SK-N-SH treated with all-trans-retinoic acid at 6 μM for 48 hours (cell line): Measurements from ENCODE around the gene RBM44.

Experiments
- ATAC-seq: fragments of 200-7000 bp; cut with Tn5 transposase; 3 replicates; pipeline ENCODE4 v1.9.1; 2020; ENCODE audit warnings: mild to moderate bottlenecking, moderate library complexity
- BACH2 ChIP-seq: fragments of 250-450 bp; sonication (Bioruptor Pico); IDR thresholded peaks from 2 replicates; pipeline ENCODE4 v1.9.0; 2021; ENCODE audit warnings: mild to moderate bottlenecking, borderline replicate concordance
- CSDC2 ChIP-seq: fragments of 250-450 bp; sonication (Bioruptor Pico); IDR thresholded peaks from 2 replicates; pipeline ENCODE4 v1.5.0; 2020; ENCODE audit warnings: mild to moderate bottlenecking, moderate library complexity
- ESRRG ChIP-seq: fragments of 250-450 bp; sonication (Bioruptor Pico); IDR thresholded peaks from 2 replicates; pipeline ENCODE4 v1.6.1; 2021; ENCODE audit warnings: mild to moderate bottlenecking
- GLIS3 ChIP-seq: fragments of 250-450 bp; sonication (Bioruptor Pico); IDR thresholded peaks from 2 replicates; pipeline ENCODE4 v1.5.0; 2020; ENCODE audit warnings: mild to moderate bottlenecking, moderate library complexity
- ISL1 ChIP-seq: fragments of 250-450 bp; sonication (Bioruptor Pico); IDR thresholded peaks from 2 replicates; pipeline ENCODE4 v2.1.2; 2022; ENCODE audit warnings: mild to moderate bottlenecking, moderate library complexity
- OSR1 ChIP-seq: fragments of 250-450 bp; sonication (Bioruptor Pico); IDR thresholded peaks from 2 replicates; pipeline ENCODE4 v1.8.0; 2022; ENCODE audit warnings: moderate library complexity, mild to moderate bottlenecking, inconsistent platforms
- PPARA ChIP-seq: fragments of 250-450 bp; sonication (Bioruptor Pico); IDR thresholded peaks from 2 replicates; pipeline ENCODE4 v1.5.0; 2020; ENCODE audit warnings: mild to moderate bottlenecking, borderline replicate concordance
- SNAI2 ChIP-seq: fragments of 250-450 bp; sonication (Bioruptor Pico); IDR thresholded peaks from 2 replicates; pipeline ENCODE4 v1.5.0; 2020; ENCODE audit warnings: mild to moderate bottlenecking, moderate library complexity
- TCF4 ChIP-seq: fragments of 250-450 bp; sonication (Bioruptor Pico); IDR thresholded peaks from 2 replicates; pipeline ENCODE4 v1.8.0; 2021; ENCODE audit warnings: mild to moderate bottlenecking, moderate library complexity, borderline replicate concordance
- TOX ChIP-seq: fragments of 250-450 bp; sonication (Bioruptor Pico); IDR thresholded peaks from 2 replicates; pipeline ENCODE4 v1.8.0; 2021; ENCODE audit warnings: mild to moderate bottlenecking, moderate library complexity, borderline replicate concordance
- ZFP30 ChIP-seq: fragments of 450-650 bp; formaldehyde crosslinking; IDR thresholded peaks from 2 replicates; pipeline ENCODE4 v1.5.0; 2022; ENCODE audit warnings: mild to moderate bottlenecking, moderate library complexity
- ZNF70 ChIP-seq: fragments of 450-650 bp; formaldehyde crosslinking; IDR thresholded peaks from 2 replicates; pipeline ENCODE4 v1.5.0; 2020; ENCODE audit warnings: mild to moderate bottlenecking, moderate library complexity
- ZNF8 ChIP-seq: fragments of 450-650 bp; formaldehyde crosslinking; IDR thresholded peaks from 2 replicates; pipeline ENCODE4 v1.5.0; 2020; ENCODE audit warnings: mild to moderate bottlenecking, moderate library complexity
- TF ChIP-seq, protein P1 (sequence below): fragments of 250-450 bp; sonication (Bioruptor Pico); IDR thresholded peaks from 2 replicates; pipeline ENCODE4 v1.5.0; 2020; ENCODE audit warnings: mild to moderate bottlenecking, moderate library complexity
- TF ChIP-seq, protein P2 (sequence below): fragments of 250-450 bp; sonication (Bioruptor Pico); IDR thresholded peaks from 2 replicates; pipeline ENCODE4 v1.8.0; 2020; ENCODE audit warnings: mild to moderate bottlenecking, moderate library complexity, borderline replicate concordance
- TF ChIP-seq, protein P3 (sequence below): fragments of 250-450 bp; sonication (Bioruptor Pico); IDR thresholded peaks from 2 replicates; pipeline ENCODE4 v1.8.0; 2021; ENCODE audit warnings: low read depth, mild to moderate bottlenecking, moderate library complexity, borderline replicate concordance
- TF ChIP-seq, protein P4 (sequence below): fragments of 250-450 bp; sonication (Bioruptor Pico); IDR thresholded peaks from 2 replicates; pipeline ENCODE4 v1.5.1; 2020; ENCODE audit warnings: low read depth, mild to moderate bottlenecking, moderate library complexity

Gene RBM44

DNA sequence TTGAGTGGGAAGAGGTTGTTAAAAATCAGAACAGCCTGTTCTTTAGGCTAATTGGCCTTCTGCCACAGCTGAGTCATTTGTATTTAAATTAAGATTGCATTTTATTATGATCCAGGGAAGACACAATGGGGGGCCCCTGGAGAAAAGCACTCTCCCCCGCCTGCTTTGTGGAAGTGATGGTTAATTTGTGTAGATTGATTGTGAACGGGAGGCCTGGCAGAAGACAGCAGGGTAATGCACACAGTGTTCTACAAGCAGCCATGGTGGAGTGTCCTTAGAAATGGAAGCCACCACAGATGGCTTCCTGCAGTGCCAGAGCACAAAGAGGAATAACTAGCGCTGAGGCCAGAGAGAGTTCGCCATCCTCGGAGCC is 80.5 kb downstream of the RBM44 start (continued):
- TF ChIP-seq, protein P1, sequence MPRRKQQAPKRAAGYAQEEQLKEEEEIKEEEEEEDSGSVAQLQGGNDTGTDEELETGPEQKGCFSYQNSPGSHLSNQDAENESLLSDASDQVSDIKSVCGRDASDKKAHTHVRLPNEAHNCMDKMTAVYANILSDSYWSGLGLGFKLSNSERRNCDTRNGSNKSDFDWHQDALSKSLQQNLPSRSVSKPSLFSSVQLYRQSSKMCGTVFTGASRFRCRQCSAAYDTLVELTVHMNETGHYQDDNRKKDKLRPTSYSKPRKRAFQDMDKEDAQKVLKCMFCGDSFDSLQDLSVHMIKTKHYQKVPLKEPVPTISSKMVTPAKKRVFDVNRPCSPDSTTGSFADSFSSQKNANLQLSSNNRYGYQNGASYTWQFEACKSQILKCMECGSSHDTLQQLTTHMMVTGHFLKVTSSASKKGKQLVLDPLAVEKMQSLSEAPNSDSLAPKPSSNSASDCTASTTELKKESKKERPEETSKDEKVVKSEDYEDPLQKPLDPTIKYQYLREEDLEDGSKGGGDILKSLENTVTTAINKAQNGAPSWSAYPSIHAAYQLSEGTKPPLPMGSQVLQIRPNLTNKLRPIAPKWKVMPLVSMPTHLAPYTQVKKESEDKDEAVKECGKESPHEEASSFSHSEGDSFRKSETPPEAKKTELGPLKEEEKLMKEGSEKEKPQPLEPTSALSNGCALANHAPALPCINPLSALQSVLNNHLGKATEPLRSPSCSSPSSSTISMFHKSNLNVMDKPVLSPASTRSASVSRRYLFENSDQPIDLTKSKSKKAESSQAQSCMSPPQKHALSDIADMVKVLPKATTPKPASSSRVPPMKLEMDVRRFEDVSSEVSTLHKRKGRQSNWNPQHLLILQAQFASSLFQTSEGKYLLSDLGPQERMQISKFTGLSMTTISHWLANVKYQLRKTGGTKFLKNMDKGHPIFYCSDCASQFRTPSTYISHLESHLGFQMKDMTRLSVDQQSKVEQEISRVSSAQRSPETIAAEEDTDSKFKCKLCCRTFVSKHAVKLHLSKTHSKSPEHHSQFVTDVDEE, result no peak
- TF ChIP-seq ESRRG (CRISPR knock-in tag) (no peak), TOX (CRISPR knock-in tag) (no peak), TCF4 (CRISPR knock-in tag) (no peak)

DNA sequence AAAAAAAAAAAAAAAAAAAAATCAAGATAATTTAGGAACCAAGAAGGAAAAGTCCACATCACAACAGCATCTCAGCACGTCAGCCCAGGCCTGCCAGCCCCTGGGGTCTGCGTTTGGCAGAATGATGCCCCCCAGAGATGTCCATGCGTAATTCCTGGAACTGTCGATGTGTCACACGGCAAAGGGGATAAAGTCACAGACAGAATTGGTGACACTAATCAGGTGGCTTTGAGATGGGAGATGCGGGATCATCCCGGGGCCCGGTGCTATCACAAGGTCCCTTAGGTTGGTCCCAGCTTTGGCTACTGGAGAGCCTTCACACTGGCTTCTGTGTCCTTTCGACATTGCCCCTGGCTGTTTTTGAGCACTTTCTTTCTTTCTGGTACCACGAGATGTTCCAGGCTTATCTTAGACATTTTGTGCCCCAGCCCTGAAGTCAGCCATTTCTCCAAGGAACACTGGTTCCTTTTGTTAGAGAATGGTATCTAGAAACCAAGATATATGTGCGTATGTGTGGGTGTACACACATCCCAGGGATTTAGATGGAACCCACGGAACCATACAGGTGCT is 81.5 kb downstream of the RBM44 start:
- no peak for ATAC-seq
- TF ChIP-seq, protein P2, sequence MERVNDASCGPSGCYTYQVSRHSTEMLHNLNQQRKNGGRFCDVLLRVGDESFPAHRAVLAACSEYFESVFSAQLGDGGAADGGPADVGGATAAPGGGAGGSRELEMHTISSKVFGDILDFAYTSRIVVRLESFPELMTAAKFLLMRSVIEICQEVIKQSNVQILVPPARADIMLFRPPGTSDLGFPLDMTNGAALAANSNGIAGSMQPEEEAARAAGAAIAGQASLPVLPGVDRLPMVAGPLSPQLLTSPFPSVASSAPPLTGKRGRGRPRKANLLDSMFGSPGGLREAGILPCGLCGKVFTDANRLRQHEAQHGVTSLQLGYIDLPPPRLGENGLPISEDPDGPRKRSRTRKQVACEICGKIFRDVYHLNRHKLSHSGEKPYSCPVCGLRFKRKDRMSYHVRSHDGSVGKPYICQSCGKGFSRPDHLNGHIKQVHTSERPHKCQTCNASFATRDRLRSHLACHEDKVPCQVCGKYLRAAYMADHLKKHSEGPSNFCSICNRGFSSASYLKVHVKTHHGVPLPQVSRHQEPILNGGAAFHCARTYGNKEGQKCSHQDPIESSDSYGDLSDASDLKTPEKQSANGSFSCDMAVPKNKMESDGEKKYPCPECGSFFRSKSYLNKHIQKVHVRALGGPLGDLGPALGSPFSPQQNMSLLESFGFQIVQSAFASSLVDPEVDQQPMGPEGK (CRISPR knock-in tag), result no peak
- TF ChIP-seq BACH2, result no peak

DNA sequence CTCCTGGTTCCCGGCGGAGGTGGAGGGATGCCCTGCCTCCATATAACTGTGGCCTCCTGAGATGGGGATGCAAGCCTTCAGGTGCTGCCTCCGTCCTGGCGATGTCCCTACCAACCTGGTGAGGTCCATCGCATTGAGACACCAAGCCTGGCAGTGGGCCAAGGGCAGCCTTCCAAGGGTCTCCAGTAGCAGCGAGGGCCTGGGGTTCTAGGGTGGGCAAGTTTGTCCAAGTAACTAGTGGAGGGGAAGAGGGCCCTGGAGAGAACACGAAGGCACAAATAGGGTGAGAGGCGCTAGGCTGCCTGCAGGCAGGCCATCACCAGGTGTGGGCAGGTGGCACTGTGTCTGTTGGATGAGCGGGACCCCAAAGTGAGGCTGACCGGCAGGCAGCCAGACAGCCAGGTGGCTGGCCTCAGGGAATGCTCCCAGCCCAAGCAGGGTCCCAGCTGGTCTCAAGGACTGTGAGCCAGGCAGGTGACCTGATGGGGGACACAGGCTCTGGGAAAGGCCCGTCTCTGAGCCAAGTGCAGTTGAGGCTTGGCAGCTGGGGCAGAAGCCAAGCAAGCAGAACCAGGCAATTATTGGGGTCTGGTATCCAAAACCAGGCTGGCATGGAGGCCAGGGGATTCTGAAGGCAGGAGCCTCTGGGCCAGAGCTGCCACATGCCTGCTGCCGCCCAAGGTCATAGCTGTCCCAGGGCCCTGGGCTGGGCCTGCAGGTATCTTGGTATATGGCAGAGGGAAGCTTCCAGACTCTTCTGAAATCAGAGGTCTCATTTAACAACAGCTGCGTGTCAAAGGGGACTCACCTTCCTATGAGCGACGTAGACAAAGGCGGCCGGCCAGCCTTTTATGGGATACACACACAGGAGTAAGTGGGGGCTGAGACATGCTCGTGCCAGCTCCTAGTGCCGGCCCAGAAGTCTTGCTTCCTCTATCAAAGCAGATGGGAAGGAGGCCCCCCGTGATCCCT is 84.2 kb downstream of the RBM44 start:
- ATAC-seq, result no peak
- TF ChIP-seq, protein P2 (CRISPR knock-in tag), result no peak
- TF ChIP-seq, protein P3, sequence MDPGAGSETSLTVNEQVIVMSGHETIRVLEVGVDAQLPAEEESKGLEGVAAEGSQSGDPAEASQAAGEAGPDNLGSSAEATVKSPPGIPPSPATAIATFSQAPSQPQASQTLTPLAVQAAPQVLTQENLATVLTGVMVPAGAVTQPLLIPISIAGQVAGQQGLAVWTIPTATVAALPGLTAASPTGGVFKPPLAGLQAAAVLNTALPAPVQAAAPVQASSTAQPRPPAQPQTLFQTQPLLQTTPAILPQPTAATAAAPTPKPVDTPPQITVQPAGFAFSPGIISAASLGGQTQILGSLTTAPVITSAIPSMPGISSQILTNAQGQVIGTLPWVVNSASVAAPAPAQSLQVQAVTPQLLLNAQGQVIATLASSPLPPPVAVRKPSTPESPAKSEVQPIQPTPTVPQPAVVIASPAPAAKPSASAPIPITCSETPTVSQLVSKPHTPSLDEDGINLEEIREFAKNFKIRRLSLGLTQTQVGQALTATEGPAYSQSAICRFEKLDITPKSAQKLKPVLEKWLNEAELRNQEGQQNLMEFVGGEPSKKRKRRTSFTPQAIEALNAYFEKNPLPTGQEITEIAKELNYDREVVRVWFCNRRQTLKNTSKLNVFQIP (CRISPR knock-in tag), result no peak
- TF ChIP-seq GLIS3 (CRISPR knock-in tag) (no peak), PPARA (CRISPR knock-in tag) (no peak), ZFP30 (CRISPR knock-in tag) (no peak), ZNF70 (CRISPR knock-in tag) (no peak), BACH2 (no peak), SNAI2 (CRISPR knock-in tag) (no peak), OSR1 (CRISPR knock-in tag) (no peak), ZNF8 (CRISPR knock-in tag) (no peak), TCF4 (CRISPR knock-in tag) (no peak), CSDC2 (CRISPR knock-in tag) (no peak), ISL1 (CRISPR knock-in tag) (no peak)
- TF ChIP-seq, protein P4, sequence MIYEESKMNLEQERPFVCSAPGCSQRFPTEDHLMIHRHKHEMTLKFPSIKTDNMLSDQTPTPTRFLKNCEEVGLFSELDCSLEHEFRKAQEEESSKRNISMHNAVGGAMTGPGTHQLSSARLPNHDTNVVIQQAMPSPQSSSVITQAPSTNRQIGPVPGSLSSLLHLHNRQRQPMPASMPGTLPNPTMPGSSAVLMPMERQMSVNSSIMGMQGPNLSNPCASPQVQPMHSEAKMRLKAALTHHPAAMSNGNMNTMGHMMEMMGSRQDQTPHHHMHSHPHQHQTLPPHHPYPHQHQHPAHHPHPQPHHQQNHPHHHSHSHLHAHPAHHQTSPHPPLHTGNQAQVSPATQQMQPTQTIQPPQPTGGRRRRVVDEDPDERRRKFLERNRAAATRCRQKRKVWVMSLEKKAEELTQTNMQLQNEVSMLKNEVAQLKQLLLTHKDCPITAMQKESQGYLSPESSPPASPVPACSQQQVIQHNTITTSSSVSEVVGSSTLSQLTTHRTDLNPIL (CRISPR knock-in tag), result no peak
- TF ChIP-seq, protein P1, result no peak
